WTC11 (cell line): ENCODE results near the gene TACSTD2. TPM values are rescaled to one million over a fixed set of nuclear protein-coding genes. Genes with fewer than 3 reads are reported as not detected.

Experiments used
- ATAC-seq: fragments of 200-7000 bp; cut with Tn5 transposase; 2 replicates; pipeline ENCODE4 v1.10.0; 2021; ENCODE audit warnings: mild to moderate bottlenecking, moderate library complexity
- CTCF ChIA-PET: fragments of 300-600 bp; sonication (Branson Sonifier 250); formaldehyde crosslinking; loops from one replicate; lab custom pipeline; 2021; ENCODE audit warnings: antibody characterized with exemption; lab: Charles Lee
- POLR2A ChIA-PET: fragments of 350-600 bp; sonication (Branson Sonifier 250); formaldehyde crosslinking; loops from one replicate; lab custom pipeline; 2021; ENCODE audit warnings: antibody characterized with exemption; lab: Charles Lee
- DNase-seq: peaks from one replicate; pipeline ENCODE4 v3.0.0; 2021; ENCODE audit warnings: low spot score
- H3K27ac Mint-ChIP-seq: 2 replicates; pipeline ENCODE4 v1.8.0; 2021; ENCODE audit warnings: mixed read lengths
- H3K27me3 Mint-ChIP-seq: 2 replicates; pipeline ENCODE4 v1.8.0; 2021; ENCODE audit warnings: low read depth, mild to moderate bottlenecking, moderate library complexity, mixed read lengths
- H3K36me3 Mint-ChIP-seq: 2 replicates; pipeline ENCODE4 v1.8.0; 2021; ENCODE audit warnings: mixed read lengths
- H3K4me1 Mint-ChIP-seq: 2 replicates; pipeline ENCODE4 v1.8.0; 2022; ENCODE audit warnings: mixed read lengths
- H3K4me3 Mint-ChIP-seq: 2 replicates; pipeline ENCODE4 v1.8.0; 2021; ENCODE audit warnings: mild to moderate bottlenecking, moderate library complexity, mixed read lengths
- H3K9me3 Mint-ChIP-seq: 2 replicates; pipeline ENCODE4 v1.8.0; 2021; ENCODE audit warnings: mixed read lengths
- CREM ChIP-seq: sonication (generic); formaldehyde crosslinking; IDR thresholded peaks from 2 replicates; pipeline ENCODE4 v1.8.1; 2022; ENCODE audit warnings: mild to moderate bottlenecking, missing genetic modification reagents, moderate library complexity
- CTCF ChIP-seq: fragments of 200-600 bp; IDR thresholded peaks from 2 replicates; pipeline ENCODE4 v1.8.0; 2022; ENCODE audit warnings: antibody characterized with exemption
- GABPB1 ChIP-seq: sonication (generic); formaldehyde crosslinking; IDR thresholded peaks from 2 replicates; pipeline ENCODE4 v1.8.1; 2023; ENCODE audit warnings: mild to moderate bottlenecking, missing genetic modification reagents
- IRF2 ChIP-seq: sonication (generic); formaldehyde crosslinking; IDR thresholded peaks from 2 replicates; pipeline ENCODE4 v1.8.0; 2022; ENCODE audit warnings: low read depth, missing genetic modification reagents, borderline replicate concordance
- KAT7 ChIP-seq: sonication (generic); formaldehyde crosslinking; IDR thresholded peaks from 2 replicates; pipeline ENCODE4 v1.8.1; 2023; ENCODE audit warnings: missing genetic modification reagents, mild to moderate bottlenecking, borderline replicate concordance
- NFE2L1 ChIP-seq: sonication (generic); formaldehyde crosslinking; IDR thresholded peaks from 2 replicates; pipeline ENCODE4 v1.8.1; 2023; ENCODE audit warnings: missing genetic modification reagents
- NR2C2 ChIP-seq: sonication (generic); formaldehyde crosslinking; IDR thresholded peaks from 2 replicates; pipeline ENCODE4 v1.8.0; 2022; ENCODE audit warnings: mild to moderate bottlenecking, missing genetic modification reagents
- RORB ChIP-seq: fragments of 250-450 bp; sonication (Bioruptor Pico); IDR thresholded peaks from 2 replicates; pipeline ENCODE4 v1.9.0; 2021; ENCODE audit warnings: mild to moderate bottlenecking
- SMAD3 ChIP-seq: sonication (generic); formaldehyde crosslinking; IDR thresholded peaks from 2 replicates; pipeline ENCODE4 v1.8.0; 2022; ENCODE audit warnings: missing genetic modification reagents, mild to moderate bottlenecking, borderline replicate concordance
- TP53 ChIP-seq: sonication (generic); formaldehyde crosslinking; IDR thresholded peaks from 2 replicates; pipeline ENCODE4 v1.8.1; 2023; ENCODE audit warnings: mild to moderate bottlenecking, missing genetic modification reagents
- ZBTB21 ChIP-seq: sonication (generic); formaldehyde crosslinking; IDR thresholded peaks from 2 replicates; pipeline ENCODE4 v1.8.1; 2023; ENCODE audit warnings: mild to moderate bottlenecking, missing genetic modification reagents, borderline replicate concordance
- ZNF219 ChIP-seq: sonication (generic); formaldehyde crosslinking; IDR thresholded peaks from 2 replicates; pipeline ENCODE4 v1.8.0; 2023; ENCODE audit warnings: missing genetic modification reagents, mild to moderate bottlenecking, borderline replicate concordance
- ZNF232 ChIP-seq: sonication (generic); formaldehyde crosslinking; IDR thresholded peaks from 2 replicates; pipeline ENCODE4 v1.8.0; 2022; ENCODE audit warnings: mild to moderate bottlenecking, missing genetic modification reagents
- ZNF532 ChIP-seq: fragments of 250-450 bp; sonication (Bioruptor Pico); IDR thresholded peaks from 2 replicates; pipeline ENCODE4 v1.9.0; 2021; ENCODE audit warnings: mild to moderate bottlenecking, borderline replicate concordance
- total RNA-seq: library from RNA; stranded (reverse); gene quantifications from 3 replicates; pipeline ENCODE4 v1.2.3, GENCODE V29; 2021
- TF ChIP-seq, protein P1 (sequence below): sonication (generic); formaldehyde crosslinking; IDR thresholded peaks from 2 replicates; pipeline ENCODE4 v1.8.1; 2023; ENCODE audit warnings: mild to moderate bottlenecking, missing genetic modification reagents, moderate library complexity
- TF ChIP-seq, protein P2 (sequence below): sonication (generic); formaldehyde crosslinking; IDR thresholded peaks from 2 replicates; pipeline ENCODE4 v1.8.0; 2022; ENCODE audit warnings: mild to moderate bottlenecking, missing genetic modification reagents
- TF ChIP-seq, protein P3 (sequence below): sonication (generic); formaldehyde crosslinking; IDR thresholded peaks from 2 replicates; pipeline ENCODE4 v1.8.1; 2023; ENCODE audit warnings: mild to moderate bottlenecking, moderate library complexity, missing genetic modification reagents
- TF ChIP-seq, protein P4 (sequence below): sonication (generic); formaldehyde crosslinking; IDR thresholded peaks from 2 replicates; pipeline ENCODE4 v1.8.1; 2022; ENCODE audit warnings: mild to moderate bottlenecking, missing genetic modification reagents, moderate library complexity, borderline replicate concordance

TACSTD2 gene
- total RNA-seq, 1 experiment from 2014 or later, result 0.50 TPM

GRCh38 chr1:58546520-58547308 is 30.3 kb downstream of the TACSTD2 start, which contains the start of gene OMA1 (continued):
- TF ChIP-seq SMAD3 (CRISPR knock-in tag) (no peak), CTCF (peak; percentile 90), ZBTB21 (peak; percentile 64; the same call in 1 of the 2 replicates), TP53 (0 out of 2 replicates have a peak, but pooled peaks have one; percentile 55), CREM (CRISPR knock-in tag) (0 out of 2 replicates have a peak, but pooled peaks have one; percentile 27), GABPB1 (CRISPR knock-in tag) (0 out of 2 replicates have a peak, but pooled peaks have one; percentile 44), NR2C2 (no peak), ZNF532 (CRISPR knock-in tag) (no peak)
- TF ChIP-seq, protein P1, sequence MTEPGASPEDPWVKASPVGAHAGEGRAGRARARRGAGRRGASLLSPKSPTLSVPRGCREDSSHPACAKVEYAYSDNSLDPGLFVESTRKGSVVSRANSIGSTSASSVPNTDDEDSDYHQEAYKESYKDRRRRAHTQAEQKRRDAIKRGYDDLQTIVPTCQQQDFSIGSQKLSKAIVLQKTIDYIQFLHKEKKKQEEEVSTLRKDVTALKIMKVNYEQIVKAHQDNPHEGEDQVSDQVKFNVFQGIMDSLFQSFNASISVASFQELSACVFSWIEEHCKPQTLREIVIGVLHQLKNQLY (CRISPR knock-in tag), result no peak
- TF ChIP-seq, protein P2, sequence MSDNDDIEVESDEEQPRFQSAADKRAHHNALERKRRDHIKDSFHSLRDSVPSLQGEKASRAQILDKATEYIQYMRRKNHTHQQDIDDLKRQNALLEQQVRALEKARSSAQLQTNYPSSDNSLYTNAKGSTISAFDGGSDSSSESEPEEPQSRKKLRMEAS (CRISPR knock-in tag), result peak; percentile 63; the same call in 1 of the 2 replicates
- TF ChIP-seq, protein P3, sequence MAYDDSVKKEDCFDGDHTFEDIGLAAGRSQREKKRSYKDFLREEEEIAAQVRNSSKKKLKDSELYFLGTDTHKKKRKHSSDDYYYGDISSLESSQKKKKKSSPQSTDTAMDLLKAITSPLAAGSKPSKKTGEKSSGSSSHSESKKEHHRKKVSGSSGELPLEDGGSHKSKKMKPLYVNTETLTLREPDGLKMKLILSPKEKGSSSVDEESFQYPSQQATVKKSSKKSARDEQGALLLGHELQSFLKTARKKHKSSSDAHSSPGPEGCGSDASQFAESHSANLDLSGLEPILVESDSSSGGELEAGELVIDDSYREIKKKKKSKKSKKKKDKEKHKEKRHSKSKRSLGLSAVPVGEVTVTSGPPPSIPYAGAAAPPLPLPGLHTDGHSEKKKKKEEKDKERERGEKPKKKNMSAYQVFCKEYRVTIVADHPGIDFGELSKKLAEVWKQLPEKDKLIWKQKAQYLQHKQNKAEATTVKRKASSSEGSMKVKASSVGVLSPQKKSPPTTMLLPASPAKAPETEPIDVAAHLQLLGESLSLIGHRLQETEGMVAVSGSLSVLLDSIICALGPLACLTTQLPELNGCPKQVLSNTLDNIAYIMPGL (CRISPR knock-in tag), result peak; percentile 87

- no peak for TF ChIP-seq ZNF219 (CRISPR knock-in tag)
- TF ChIP-seq KAT7, result no peak
- TF ChIP-seq, protein P4, sequence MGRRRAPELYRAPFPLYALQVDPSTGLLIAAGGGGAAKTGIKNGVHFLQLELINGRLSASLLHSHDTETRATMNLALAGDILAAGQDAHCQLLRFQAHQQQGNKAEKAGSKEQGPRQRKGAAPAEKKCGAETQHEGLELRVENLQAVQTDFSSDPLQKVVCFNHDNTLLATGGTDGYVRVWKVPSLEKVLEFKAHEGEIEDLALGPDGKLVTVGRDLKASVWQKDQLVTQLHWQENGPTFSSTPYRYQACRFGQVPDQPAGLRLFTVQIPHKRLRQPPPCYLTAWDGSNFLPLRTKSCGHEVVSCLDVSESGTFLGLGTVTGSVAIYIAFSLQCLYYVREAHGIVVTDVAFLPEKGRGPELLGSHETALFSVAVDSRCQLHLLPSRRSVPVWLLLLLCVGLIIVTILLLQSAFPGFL (CRISPR knock-in tag), result no peak
- no peak for TF ChIP-seq ZNF232 (CRISPR knock-in tag)
- no peak for TF ChIP-seq SMAD3 (CRISPR knock-in tag)
- no peak for TF ChIP-seq RORB (CRISPR knock-in tag)
- no peak for TF ChIP-seq NFE2L1 (CRISPR knock-in tag)
- no peak for TF ChIP-seq IRF2 (CRISPR knock-in tag)
- ATAC-seq (peak; percentile 22), DNase-seq (peak; percentile 65)
- H3K9me3 Mint-ChIP-seq, result no peaks in the 10 kb centered on the region
- peak overlapping the region; percentile 90 for H3K4me3 Mint-ChIP-seq
- H3K36me3 Mint-ChIP-seq, result no peaks in the 10 kb centered on the region
- peak overlapping the region; percentile 96 for H3K27ac Mint-ChIP-seq
- peaks cover 22% of the 10 kb centered on the region for H3K4me1 Mint-ChIP-seq
- CTCF ChIA-PET, result interaction anchor here (0.6 to 2.3 kb wide), 19 partner anchors 9 to 1122 kb away, joined by 3 to 18 read pairs (median 3); partner anchors contain the start of gene DAB1
- POLR2A ChIA-PET, result interaction anchor here (1.1 kb wide), 1 partner anchor 29 kb away, joined by 3 read pairs; no protein-coding TSS in a partner anchor
- peaks cover 2% of the 10 kb centered on the region; the same call in 1 of the 2 replicates for H3K27me3 Mint-ChIP-seq
Measured at GRCh38 chr1:58545591-58546519, 31.2 kb downstream of the TACSTD2 start.
